ENCODE data around the gene CD164.
"Not testable (repeated sequence)": the region's sequence is repeated elsewhere in the genome, so short reads cannot be mapped to it uniquely, and the experiment has no call there.

Gene CD164

DNA sequence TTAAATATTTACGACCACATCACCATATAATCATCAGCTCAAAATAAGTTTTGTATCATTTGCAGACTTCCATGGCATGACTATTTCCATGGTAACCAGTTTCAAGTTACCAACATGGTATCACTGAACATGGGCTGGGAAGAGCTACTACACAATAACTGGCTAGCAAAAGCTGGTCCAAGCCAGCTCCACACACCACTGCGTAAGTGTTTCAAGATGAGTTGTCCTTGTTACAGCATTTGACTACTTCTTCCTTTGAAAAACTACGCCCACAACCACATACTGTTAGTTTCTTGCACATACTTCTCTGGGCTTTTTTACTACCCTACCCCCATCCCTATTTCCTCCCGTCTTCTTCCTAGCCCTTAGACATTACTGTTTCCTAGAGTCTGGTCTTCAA, 8.5 kb downstream of the CD164 start:
- DNase-seq, result peak; percentile 91

DNA sequence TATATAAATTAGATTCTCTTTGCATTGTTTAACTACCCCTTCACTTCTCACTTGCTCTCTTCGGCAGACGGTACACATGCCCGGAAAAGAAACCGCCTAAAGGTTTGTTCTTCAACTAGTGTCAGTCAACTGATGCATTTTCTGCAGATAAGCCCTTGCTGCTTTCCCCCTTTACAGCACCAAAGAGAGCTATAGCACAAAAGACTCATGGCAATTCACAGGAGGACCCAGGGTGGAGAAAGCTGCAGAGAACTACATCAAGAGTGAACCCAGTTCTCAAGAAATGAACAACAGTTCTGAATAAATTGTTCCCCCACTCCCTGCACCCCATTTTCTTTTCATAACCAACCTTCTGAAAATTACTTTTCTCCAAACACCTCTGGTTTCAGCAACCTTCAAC, 8.9 kb downstream of the CD164 start:
- no peak for DNase-seq

DNA sequence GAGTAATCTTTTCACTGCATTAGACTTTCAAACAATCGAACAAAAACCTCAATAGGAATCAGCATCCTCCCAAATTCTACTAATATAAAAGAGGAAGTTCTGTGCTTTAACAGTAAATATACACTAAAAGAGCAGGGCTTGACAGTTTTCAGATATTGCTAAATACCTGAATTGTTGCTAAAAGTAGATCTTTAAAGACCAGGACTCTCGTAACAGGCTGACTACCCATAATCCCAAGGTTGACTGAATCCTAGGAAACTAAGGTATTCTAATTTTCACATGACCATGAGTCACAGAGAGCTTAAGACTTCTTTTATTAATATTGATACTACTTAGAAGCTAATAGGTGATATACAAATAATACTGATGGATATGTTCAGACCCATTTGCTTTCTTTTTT, 10.1 kb downstream of the CD164 start:
- peak; percentile 30 for DNase-seq

DNA sequence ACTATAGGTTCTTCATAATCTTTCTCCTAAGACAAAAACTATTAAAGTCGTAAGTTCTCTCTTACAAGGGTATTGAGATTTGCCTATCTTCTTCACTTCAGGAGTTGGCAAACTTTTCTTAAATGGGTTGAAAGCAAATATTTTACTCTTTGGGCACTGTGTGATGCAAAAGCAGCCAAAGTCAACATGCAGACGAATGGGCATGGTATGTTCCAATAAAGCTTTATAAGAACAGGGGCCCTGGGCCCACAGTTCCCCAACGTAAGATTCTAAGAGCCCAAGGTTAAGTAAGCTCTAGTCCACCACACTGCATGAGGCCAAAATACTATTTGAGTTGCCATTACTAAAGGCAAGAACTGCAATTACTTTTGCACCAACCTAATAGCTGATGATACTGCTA, 11.5 kb downstream of the CD164 start:
- DNase-seq, result no peak

DNA sequence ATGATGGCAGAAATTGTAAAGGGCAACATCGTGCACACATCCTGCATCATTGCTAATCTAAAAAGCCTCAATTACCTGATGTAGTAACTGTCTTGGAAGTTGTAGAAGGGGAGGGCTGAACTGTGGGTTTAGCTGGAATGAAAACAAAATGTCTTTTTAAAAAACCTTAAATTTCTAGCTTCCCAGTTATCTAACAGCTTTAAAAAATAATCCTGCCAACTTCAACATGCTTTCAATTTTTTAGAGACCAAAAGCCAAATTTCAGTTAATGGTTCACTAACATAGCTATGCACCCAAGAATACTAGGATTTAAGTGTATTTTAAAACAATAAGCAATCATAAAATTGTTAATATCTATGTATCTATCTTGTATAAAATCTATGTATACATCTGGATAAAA, 11.9 kb downstream of the CD164 start:
- no peak for DNase-seq

DNA sequence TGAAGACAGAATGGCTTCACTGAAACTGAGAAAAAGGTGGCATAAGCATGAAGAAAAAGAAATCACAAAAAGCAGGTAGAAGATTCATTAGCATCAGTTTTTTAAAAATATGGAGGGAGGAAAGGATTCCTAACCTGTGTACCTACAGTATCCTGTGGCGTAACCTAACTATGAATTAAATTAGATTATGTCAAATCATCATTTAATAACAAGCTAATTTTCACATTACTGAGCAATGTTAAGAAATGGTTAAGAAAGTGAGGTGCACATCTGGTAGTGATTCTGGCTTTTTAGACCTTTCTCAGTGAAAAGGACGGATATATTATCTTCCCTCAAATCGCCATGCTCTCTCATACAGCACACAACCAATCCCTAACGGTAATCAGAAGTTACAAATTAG, 12.5 kb downstream of the CD164 start:
- no peak for DNase-seq

DNA sequence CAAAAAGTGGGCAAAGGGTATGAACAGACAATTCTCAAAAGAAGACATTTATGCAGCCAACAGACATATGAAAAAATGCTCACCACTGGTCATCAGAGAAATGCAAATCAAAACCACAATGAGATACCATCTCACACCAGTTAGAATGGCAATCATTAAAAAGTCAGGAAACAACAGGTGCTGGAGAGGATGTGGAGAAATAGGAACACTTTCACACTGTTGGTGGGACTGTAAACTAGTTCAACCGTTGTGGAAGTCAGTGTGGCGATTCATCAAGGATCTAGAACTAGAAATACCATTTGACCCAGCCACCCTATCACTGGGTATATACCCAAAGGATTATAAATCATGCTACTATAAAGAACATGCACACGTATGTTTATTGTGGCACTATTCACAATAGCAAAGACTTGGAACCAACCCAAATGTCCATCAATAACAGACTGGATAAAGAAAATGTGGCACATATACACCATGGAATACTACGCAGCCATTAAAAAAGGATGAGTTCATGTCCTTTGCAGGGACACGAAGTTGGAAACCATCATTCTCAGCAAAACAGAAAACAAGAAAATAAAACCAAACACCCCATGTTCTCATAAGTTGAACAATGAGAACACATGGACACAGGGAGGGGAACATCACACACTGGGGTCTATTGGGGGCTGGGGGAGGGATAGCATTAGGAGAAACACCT, 17.7 kb downstream of the CD164 start:
- DNase-seq, result not testable (repeated sequence)

DNA sequence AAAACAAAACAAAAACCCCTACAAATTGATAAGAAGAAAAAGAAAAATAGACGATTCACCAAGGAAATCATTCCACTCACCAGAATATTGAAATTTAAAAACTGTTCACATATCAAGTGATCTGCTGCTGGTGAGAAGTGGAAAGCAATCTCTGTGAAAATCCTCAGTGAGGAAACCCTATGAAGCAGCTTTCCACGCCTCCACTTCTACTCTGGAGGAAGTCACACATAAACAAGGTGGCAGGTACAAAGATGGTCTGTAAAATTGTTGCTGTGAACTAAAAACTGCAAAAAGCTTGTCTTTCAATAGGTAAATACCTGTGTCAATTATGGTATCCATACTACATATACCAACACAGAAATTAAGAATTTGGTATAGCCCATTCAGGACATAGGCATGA, 18.5 kb downstream of the CD164 start:
- DNase-seq, result no peak

DNA sequence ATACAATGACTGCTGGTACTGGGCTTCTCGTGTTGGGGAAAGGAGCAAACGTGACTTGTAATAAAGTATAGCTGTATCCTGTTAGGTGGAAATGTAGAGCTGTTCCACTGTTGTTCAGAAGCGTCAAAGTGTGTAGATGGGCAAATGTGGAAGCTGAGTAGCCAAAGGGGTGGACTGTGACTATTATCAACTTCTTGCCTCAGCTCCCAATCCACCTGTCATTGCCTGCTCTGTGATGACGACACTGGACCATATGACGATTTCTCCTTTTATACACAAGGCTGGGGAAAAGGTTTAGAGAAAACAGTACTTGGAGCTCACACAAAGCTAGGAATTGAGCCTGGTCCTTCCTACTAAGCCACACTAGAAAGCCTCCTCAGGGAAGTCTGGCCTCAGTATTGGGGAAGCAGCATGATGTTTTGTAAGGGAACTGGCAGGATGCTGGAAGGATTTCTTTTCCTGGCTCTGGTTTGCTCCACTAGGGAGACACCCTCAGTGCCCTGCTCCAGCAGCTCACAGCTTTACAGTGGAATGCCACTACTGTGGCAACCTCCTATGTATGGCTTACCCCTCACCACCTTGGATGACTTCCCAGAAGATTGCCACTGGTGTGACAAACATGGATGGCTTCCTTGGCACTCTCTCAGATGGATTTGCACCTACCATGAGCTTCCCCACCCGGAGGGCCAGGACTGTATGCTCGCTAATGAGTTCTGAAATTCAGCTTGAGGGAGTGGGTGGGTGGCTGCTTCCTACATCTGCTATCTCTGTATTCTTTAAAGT, 20.0 kb downstream of the CD164 start:
- DNase-seq, result no peak

DNA sequence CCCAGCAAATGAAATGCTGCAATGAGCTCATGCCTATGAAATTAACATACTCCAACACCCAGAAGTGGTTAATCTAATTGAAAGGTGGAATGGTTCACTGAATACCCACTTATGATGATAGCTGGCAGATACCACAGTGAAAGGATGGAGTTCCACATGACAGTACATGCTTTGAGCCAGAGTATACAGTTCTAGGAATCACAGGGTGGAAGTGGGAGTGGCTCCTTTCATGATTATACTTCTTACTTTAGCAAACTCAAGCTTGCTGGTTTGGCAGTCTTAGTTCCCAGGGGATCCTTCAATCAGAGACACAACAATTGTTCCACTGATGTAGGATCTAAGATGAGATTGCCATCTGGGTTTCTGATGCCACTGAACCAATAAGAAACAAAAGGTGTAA, 21.5 kb downstream of the CD164 start:
- no peak for DNase-seq

DNA sequence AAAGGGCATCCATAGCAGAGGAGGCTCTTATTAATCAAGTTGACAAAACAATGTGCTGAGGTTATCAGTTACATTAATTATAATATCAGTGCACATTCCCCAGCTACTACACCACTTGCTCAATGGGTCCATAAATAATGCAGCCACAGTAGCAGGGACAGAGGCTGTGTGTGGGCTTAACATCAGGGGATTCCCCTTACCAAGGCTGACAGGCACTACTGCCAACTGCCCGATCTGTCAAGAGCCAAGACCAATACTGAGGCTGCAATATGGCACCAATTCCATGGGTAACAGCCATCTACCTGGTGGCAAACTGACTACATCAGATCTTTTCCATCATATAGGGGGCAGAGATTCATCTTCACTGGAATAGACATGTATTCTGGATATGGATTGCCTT, 22.0 kb downstream of the CD164 start:
- no peak for DNase-seq

DNA sequence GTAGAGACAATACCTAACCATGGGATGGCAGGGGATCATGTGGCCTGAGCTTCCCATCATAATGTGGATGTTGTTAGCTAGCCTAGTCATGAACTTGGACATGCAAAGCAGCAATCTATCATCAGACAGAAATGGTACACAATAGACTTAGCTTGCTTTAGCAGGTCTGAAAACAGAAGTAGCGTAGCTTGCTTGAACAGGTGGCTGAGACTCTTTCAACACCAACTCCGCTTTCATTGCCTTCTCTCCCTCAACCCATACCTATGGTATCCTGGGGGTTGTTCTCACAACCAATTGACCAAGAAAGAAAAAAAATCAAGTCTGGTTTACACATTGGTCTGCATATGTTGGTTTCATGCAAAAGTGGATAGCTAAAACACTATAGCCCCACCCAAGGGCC, 23.0 kb downstream of the CD164 start:
- no peak for DNase-seq

DNA sequence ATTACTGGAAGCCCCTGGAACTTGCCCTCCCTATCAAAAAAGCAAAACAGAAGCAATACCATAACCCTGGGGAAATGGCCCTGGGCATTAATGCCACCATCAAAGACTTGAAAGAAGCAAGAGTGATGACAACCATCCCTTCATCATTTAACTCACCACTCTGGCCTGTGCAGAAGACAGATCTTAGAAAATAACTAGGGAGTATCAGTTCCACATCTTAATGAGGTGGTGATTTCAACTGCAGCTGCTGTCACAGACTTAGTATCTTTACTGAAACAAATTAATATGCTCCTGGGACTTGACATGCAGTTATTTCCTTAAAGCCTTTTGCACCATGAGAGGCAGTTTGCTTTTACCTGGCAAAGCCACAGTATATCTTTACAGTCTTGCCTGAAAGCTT, 24.1 kb downstream of the CD164 start:
- DNase-seq, result no peak

DNA sequence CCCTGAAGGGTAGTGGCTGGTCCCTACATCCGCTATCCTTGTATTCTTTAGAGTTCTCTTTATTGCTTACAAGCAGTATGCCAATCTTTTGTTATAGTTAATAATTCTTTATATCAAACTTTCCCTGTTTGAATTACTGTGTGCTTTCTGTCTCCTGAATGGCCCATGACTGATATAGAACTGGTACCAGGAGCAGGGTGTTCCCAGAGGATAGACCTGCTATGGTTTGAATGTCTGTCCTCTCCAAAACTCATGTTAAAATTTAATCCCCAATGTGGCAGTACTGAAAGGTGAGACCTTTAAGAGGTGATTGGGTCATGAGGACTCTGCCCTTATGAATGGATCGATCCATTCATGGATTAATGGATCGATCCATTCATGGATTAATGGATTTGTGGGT, 26.0 kb downstream of the CD164 start:
- no peak for DNase-seq

DNA sequence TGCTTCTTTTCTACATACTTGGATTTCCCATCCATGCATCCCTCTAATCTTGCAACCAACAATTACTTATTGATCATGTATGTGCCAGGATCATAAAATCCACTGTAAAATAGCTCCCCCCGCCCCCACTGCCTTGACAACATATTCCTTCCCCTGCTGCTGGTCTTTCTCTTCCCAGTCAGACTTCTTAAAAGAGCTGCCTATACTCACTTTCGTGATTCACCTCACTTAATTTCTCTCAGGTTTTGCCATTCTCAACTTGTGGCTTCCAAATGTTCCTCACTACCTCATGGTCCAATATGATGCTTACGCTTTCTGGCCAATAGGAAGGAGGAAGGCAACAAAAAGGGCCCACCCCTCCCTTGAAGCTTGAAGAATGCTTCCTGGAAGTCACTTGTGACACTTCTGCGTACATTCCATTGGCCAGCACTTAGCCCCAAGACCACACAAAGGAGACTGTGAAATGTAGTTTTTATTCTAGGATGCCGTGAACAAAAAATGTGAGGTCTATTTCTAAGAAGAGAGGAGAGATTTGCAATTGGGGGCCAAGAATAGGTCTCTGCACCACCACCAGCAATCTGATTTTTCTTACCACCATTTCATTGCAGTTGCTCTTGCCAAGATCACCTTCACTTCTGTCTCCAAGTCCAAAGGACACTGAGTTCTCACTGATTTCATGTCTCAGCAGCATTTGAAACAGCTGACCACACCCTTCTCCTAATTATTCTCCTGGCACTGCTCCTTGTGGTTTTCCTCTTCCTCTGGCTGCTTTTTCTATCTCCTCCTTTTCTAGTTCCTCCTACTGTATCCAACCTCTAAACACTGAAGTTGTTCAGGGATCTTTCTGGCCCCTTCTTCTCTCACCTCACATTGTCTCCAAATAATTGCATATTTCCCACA, 30.8 kb downstream of the CD164 start:
- DNase-seq, result no peak

DNA sequence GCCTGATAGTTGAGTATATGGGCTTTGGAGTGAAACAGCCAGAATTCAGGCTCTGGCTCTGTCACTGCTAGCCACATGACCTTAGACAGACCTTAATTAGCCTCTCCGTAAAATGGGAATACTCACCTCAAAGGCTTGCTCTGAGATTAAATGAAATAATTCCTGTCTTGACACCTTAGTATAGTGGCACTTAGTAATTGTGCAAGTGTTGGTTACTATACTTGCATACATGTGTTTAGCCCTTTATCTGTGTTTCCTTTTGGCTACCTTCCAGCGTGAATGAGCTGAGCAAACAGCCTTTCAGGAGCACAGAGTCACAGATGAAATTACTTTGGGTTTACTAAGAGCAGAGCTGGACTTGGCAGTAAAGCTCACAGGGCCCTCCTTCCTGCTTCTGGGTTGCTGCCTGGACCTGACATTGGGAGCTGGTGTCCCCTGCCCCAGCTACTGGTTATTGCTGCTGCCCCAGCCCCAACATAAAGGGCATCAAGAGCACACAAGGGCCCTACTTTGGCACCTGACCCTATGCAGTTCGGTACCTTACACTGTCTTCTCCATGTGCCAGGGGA, 32.8 kb downstream of the CD164 start:
- no peak for DNase-seq

DNA sequence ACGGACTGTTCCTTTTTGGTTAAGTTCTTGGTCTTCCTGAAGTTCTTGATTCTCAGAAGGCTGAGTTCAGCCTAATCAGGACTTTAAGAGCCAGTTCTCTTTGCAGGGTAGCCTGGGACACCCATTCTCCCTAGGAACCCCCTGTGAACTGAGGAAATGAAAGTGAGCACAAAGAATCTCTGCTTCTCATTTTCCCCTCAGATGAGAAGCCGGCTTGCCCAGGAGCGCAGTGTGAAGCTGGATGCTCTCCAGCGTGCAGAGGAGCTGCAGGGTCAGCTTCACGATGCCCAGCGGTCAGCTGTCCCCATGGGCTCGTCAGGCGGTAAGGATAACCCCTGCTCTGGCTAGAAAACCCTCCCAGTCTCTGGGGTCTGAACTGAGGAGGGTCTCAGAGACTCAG, 34.0 kb downstream of the CD164 start:
- no peak for DNase-seq

DNA sequence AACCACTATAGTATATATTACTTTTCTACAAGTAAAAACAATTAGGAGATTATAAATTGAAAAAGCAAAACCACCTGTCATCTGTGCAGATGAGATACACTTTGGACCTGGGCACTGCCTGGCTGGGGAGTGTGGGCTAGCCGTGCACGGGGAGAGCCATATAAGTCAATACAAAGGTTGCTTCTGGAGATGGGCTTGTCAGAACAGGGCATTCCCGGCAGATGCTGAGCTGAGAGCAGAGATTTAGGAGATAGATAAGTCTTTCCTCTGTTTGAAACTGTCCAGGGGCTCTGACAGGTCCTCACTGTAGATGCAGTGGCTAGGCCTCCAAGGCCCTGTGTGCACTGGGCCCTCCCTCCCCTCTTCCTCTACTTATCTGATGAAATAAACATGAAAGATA, 34.5 kb downstream of the CD164 start:
- no peak for DNase-seq

DNA sequence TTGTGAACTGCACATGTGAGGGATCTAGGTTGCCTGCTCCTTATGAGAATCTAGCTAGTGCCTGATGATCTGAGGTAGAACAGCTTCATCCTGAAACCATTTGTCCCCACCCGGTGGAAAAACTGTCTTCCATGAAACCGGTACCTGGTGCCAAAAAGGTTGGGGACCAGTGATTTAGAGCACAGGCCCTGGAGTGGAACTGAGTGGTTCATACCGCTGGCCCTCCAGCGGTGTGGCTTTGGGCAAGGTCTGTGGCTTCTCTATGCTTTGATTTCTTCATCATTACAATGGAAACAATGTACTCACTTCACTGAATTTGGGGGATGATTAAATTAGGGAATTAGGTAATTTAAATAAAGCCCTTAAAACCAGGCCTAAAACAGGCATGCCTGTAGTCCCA, 36.3 kb downstream of the CD164 start:
- DNase-seq, result no peak

DNA sequence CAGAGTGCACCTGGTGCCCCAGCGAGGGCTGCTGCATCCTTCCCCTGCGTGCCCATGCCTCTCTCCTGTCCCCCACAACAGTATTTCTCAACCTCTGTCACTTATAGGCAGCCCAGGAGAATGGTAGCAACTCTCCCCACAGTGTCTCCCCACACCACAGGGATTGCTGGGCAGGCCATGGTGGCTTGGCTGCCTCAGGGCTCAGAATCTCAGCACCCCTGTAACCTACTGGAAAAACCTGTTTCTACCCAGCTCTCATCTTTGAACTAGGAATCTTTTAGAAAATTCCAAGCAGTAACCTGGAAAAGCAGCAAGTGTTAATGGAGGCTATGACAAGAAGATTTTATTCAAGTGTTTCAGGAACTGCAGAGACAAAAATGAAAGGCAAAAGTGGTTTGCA, 38.0 kb downstream of the CD164 start:
- no peak for DNase-seq

DNA sequence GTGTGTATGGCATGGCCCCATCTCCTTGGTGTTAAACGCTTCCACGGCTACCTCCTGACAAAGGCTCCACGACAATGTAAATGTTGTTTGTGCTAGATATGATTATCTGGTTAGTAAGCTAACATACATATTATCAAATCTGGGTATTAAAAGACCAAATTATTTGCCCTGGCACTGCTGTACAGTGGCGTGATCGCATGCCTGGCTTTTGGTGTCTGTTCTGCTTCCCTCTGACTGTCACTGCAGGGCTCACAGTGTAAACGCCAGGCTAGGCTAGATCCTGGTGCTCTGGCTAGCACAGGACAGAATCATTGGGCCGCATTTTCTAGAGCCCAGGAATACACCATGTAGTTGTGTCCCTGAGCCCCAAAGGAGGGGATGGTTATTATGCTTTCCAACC, 38.7 kb downstream of the CD164 start:
- DNase-seq, result no peak

DNA sequence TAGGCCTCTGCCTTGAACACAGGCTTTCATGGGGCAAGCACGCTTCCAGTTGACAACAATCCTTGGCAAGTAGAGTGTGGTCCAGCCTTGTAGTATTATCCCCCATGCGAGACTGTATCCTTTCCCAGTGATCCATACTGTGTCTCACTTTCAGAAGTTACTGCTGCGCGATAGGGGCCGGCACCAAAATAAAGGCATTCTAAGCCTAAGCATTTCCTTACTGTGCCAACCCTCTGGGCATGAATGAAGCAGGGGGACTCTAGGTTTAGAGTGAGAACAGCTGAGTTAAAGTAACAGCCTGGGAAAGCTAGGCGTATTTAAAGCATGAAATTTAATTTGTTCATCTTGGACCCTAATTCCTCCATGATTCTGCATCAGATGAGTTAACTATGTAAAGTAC, 39.4 kb downstream of the CD164 start:
- DNase-seq, result no peak

DNA sequence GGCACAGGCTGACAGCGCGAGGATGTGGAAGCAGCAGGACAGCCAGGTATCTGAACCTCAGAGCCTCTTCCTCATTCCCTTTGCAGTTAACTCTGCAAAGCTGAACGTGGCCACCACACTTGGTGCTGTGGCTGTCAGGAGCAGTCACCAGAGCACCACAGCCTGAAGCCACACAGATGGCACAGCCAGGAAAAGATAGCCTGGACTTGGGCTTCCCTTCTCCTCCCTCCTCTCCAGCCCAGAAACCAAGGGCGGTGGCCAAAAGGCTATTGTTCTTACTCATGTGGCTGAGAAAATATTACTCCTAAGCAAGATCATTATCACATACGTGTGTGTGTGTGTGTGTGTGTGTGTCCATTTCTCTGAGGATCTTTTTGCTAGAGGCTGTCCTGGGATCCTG, 39.8 kb downstream of the CD164 start:
- DNase-seq, result no peak
